Naive thymus-derived CD4-positive, alpha-beta T cell (primary cell): Measurements from ENCODE around the gene KIN. TPM values are rescaled to one million over a fixed set of nuclear protein-coding genes. Genes with fewer than 3 reads are reported as not detected.

Experiments
- ATAC-seq: fragments of 150-1000 bp; cut with Tn5 transposase; 2 replicates; pipeline ENCODE4 v1.10.0; 2021; ENCODE audit warnings: mild to moderate bottlenecking, moderate library complexity
- CTCF ChIA-PET: fragments of 350-600 bp; sonication (Branson Sonifier 250); formaldehyde crosslinking; loops from one replicate; lab custom pipeline; 2021; ENCODE audit warnings: antibody characterized with exemption; lab: Charles Lee
- POLR2A ChIA-PET: fragments of 350-600 bp; sonication (Branson Sonifier 250); formaldehyde crosslinking; loops from one replicate; lab custom pipeline; 2021; ENCODE audit warnings: antibody characterized with exemption, inconsistent platforms; lab: Charles Lee
- DNase-seq, 9 donors: peaks; one replicate each; pipeline versions ENCODE4 v3.0.0 to v3.0.0-alpha.2; 2020 to 2022; ENCODE audit warnings: mixed read lengths in 1 of 9
- H3K27ac ChIP-seq: one replicate; pipeline ENCODE4 v1.7.0; 2013; ENCODE audit warnings: mild to moderate bottlenecking, low read depth, low read length, moderate library complexity
- H3K27me3 ChIP-seq, 2 donors: one replicate each; pipeline ENCODE4 v1.7.0; 2013; ENCODE audit warnings: low read length in 2 of 2, mild to moderate bottlenecking in 2 of 2, moderate library complexity in 2 of 2; ENCODE audit not compliant: control insufficient read depth in 2 of 2, insufficient read depth in 2 of 2
- H3K36me3 ChIP-seq, 3 experiments: 1 replicate in 2 of 3; 2 replicates in 1 of 3; pipeline ENCODE4 v1.7.0; 2013; ENCODE audit warnings: low read length in 3 of 3, mild to moderate bottlenecking in 3 of 3, moderate library complexity in 1 of 3; ENCODE audit not compliant: insufficient read depth in 3 of 3, control insufficient read depth in 2 of 3
- H3K4me1 ChIP-seq, 2 donors: one replicate each; pipeline ENCODE4 v1.7.0; 2013; ENCODE audit warnings: low read length in 2 of 2, mild to moderate bottlenecking in 2 of 2, moderate library complexity in 1 of 2; ENCODE audit not compliant: control insufficient read depth in 2 of 2, insufficient read depth in 2 of 2
- H3K4me3 ChIP-seq: 2 replicates; pipeline ENCODE4 v1.7.0; 2013; ENCODE audit warnings: mild to moderate bottlenecking, low read length
- H3K9me3 ChIP-seq, 3 experiments: 1 replicate in 2 of 3; 2 replicates in 1 of 3; pipeline ENCODE4 v1.7.0; 2013; ENCODE audit warnings: low read length in 3 of 3; ENCODE audit not compliant: control insufficient read depth in 2 of 3
- H3K27ac Mint-ChIP-seq, 9 donors: one replicate each; pipeline ENCODE4 v1.8.0; 2020 to 2022; ENCODE audit warnings: mixed read lengths in 9 of 9, mild to moderate bottlenecking in 8 of 9, moderate library complexity in 5 of 9, inconsistent platforms in 2 of 9
- H3K27me3 Mint-ChIP-seq, 5 donors: one replicate each; pipeline ENCODE4 v1.8.0; 2021 to 2022; ENCODE audit warnings: mixed read lengths in 5 of 5, mild to moderate bottlenecking in 1 of 5
- H3K36me3 Mint-ChIP-seq, 5 donors: one replicate each; pipeline ENCODE4 v1.8.0; 2020 to 2022; ENCODE audit warnings: mixed read lengths in 5 of 5, mild to moderate bottlenecking in 3 of 5, inconsistent platforms in 1 of 5
- H3K4me1 Mint-ChIP-seq, 7 donors: one replicate each; pipeline ENCODE4 v1.8.0; 2020 to 2022; ENCODE audit warnings: mixed read lengths in 7 of 7, mild to moderate bottlenecking in 3 of 7, inconsistent platforms in 1 of 7
- H3K4me3 Mint-ChIP-seq, 10 donors: one replicate each; pipeline ENCODE4 v1.8.0; 2020 to 2022; ENCODE audit warnings: mild to moderate bottlenecking in 10 of 10, mixed read lengths in 10 of 10, moderate library complexity in 6 of 10, inconsistent platforms in 2 of 10
- H3K9me3 Mint-ChIP-seq, 11 donors: one replicate each; pipeline ENCODE4 v1.8.0; 2020 to 2022; ENCODE audit warnings: mixed read lengths in 11 of 11, mild to moderate bottlenecking in 4 of 11, inconsistent platforms in 1 of 11, moderate library complexity in 1 of 11
- intact Hi-C, 2 donors: fragments of 100-400 bp; cut with micrococcal nuclease; formaldehyde crosslinking; loops; one replicate each; pipeline ENCODE4 v1.15.1; 2023
- polyA plus RNA-seq, 2 donors: library from polyadenylated mRNA; unstranded; fragments of 300-500 nt; fragmentation: Illumina TruSeq; gene quantifications; one replicate each; pipeline ENCODE4 v1.2.3, GENCODE V29; 2021
- total RNA-seq, 6 experiments: library from RNA in 5 of 6; stranded (reverse) in 5 of 6; gene quantifications; 1 replicate in 5 of 6; 2 replicates in 1 of 6; pipeline ENCODE4 v1.2.3 and lab custom pipeline; 2021 to 2026

KIN gene
- total and polyA plus RNA-seq, 7 experiments from 2014 or later: 3.5 to 18.4 (median 8.7) TPM

DNA sequence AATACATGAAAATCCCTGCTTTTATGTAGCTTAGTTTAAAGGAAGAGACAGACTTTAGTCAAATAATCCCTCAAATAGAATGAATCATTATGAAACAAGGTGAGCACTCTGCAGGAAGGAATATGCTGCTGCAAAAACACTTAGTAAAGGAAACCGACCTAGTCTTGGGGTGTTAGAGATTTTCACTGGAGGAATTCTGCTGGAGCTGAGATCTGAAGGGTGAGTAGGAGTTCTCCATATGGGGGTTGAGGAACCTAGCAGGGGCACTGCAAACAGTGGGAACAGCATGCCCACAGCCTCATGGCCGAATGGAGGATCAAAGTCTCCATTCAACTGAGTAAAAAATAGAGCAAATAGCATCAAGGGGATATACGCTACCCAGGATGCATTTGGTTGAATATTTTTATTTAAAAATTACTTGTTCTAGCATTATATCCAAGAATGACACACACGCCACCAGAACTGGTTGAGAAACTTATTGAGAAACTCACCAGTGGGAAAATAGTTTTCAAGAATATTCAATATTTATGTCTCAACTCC lies 81.2 kb downstream of the KIN start:
- Mint-ChIP-seq H3K36me3 (no peaks in the 10 kb centered on the region), H3K9me3 (peaks cover 0 to 5% (median 0%) of the 10 kb centered on the region in 11 donors), H3K27ac (no peak overlapping the region), H3K4me1 (no peaks in the 10 kb centered on the region), H3K27me3 (peaks cover 23 to 44% (median 39%) of the 10 kb centered on the region in 5 donors), H3K4me3 (no peak overlapping the region)
- no peaks in the 10 kb centered on the region for H3K9me3 ChIP-seq
- H3K4me3 ChIP-seq: no peak overlapping the region
- CTCF ChIA-PET: no interaction called here
- POLR2A ChIA-PET: no interaction called here
- no peaks in the 10 kb centered on the region for H3K4me1 ChIP-seq
- intact Hi-C loops: no loop called here
- DNase-seq (no peak), ATAC-seq (no peak)
- no peak overlapping the region for H3K27ac ChIP-seq
- no peaks in the 10 kb centered on the region for H3K36me3 ChIP-seq
- H3K27me3 ChIP-seq: no peaks in the 10 kb centered on the region

- intact Hi-C loops: no loop called here
- DNase-seq (no peak), ATAC-seq (no peak)
- Mint-ChIP-seq H3K4me1 (no peaks in the 10 kb centered on the region), H3K9me3 (no peaks in the 10 kb centered on the region), H3K4me3 (no peak overlapping the region), H3K27me3 (peaks cover 29 to 45% (median 39%) of the 10 kb centered on the region in 5 donors), H3K36me3 (no peaks in the 10 kb centered on the region), H3K27ac (no peak overlapping the region)
- Histone ChIP-seq H3K27me3 (no peaks in the 10 kb centered on the region), H3K4me3 (no peak overlapping the region), H3K9me3 (no peaks in the 10 kb centered on the region), H3K27ac (no peak overlapping the region), H3K36me3 (no peaks in the 10 kb centered on the region), H3K4me1 (no peaks in the 10 kb centered on the region)
- CTCF ChIA-PET: no interaction called here
- POLR2A ChIA-PET: no interaction called here
Measured at GRCh38 chr10:7705341-7705740, 82.5 kb downstream of the KIN start.

- no peaks in the 10 kb centered on the region for H3K27me3 ChIP-seq
- DNase-seq (no peak), ATAC-seq (no peak)
- H3K27me3 Mint-ChIP-seq: peaks cover 33 to 50% (median 44%) of the 10 kb centered on the region in 5 donors
- ChIA-PET CTCF (no interaction called here), POLR2A (interaction anchor here (0.6 kb wide), 1 partner anchor 1841 kb away, joined by 3 read pairs; no protein-coding TSS in a partner anchor)
- H3K4me3 Mint-ChIP-seq: no peak overlapping the region
- no peak overlapping the region for H3K27ac ChIP-seq
- H3K4me1 Mint-ChIP-seq: no peaks in the 10 kb centered on the region
- H3K9me3 Mint-ChIP-seq: peaks cover 0 to 2% (median 0%) of the 10 kb centered on the region in 11 donors
- H3K27ac Mint-ChIP-seq: no peak overlapping the region
- no peaks in the 10 kb centered on the region for H3K4me1 ChIP-seq
- no peaks in the 10 kb centered on the region for H3K36me3 Mint-ChIP-seq
- no peak overlapping the region for H3K4me3 ChIP-seq
- no peaks in the 10 kb centered on the region for H3K9me3 ChIP-seq
- intact Hi-C loops: no loop called here
- H3K36me3 ChIP-seq: no peaks in the 10 kb centered on the region
Measured at GRCh38 chr10:7704071-7705016, 83.4 kb downstream of the KIN start.

DNA sequence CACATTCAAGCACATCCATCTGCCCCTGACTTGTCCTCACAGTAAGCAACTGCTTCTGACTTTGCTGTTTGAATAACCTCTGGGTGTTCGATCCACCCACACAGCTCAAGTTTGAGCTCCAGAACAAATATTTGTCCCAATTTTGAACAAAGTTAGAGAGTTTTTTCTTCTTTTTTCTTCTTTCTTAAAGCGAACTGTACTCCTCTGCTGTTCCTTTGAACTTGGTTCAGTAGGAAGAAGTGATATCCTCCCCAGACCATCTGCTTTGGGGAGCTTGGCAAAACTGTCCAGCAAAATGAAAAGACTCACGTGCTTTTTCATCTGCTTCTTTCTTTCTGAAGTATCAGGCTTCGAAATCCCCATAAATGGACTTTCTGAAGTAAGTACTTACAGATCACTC lies 84.7 kb downstream of the KIN start, which contains the start of gene ITIH2:
Gene ITIH2, plus strand, starts transcription at position 177 of the 400 bp plus-strand sequence. Its CDS starts 119 bp downstream, at position 296.
- H3K9me3 Mint-ChIP-seq: peaks cover 0 to 2% (median 0%) of the 10 kb centered on the region in 11 donors
- POLR2A ChIA-PET: interaction anchor here (0.7 kb wide), 1 partner anchor 243 kb away, joined by 3 read pairs; no protein-coding TSS in a partner anchor

DNA sequence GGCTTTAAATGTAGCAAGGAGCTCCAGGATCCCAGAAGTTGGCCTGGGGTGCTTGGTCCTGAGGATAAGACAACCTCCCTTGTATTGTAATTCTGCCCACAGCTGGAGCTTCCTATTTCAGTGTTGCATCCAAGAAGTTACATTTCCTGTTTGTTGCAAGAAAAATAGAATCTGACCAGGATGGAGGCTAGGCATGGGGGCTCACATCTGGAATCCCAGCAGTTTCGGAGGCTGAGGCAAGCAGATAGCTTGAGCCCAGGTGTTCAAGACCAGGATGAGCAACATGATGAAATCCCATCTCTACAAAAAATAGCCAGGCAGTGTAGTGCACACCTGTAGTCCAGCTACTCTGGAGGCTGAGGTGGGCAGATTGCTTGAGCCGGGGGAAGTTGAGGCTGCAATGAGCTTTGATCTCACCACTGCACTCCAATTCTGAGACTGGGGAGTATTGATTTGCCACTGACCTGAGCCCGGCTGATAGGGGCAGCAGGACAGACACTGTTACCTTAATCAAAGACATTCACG lies 85.4 kb downstream of the KIN start:
- no peaks in the 10 kb centered on the region for H3K4me1 Mint-ChIP-seq
- Histone ChIP-seq H3K27me3 (no peaks in the 10 kb centered on the region), H3K4me1 (no peaks in the 10 kb centered on the region), H3K4me3 (no peak overlapping the region), H3K27ac (no peak overlapping the region), H3K9me3 (no peaks in the 10 kb centered on the region), H3K36me3 (no peaks in the 10 kb centered on the region)
- no peak for ATAC-seq
- ChIA-PET POLR2A (no interaction called here), CTCF (no interaction called here)
- intact Hi-C loops: no loop called here
- H3K27me3 Mint-ChIP-seq: peaks cover 28 to 56% (median 48%) of the 10 kb centered on the region in 5 donors
- H3K36me3 Mint-ChIP-seq: peaks cover 0 to 4% (median 0%) of the 10 kb centered on the region in 5 donors
- DNase-seq: no peak
- H3K9me3 Mint-ChIP-seq: peaks cover 0 to 2% (median 0%) of the 10 kb centered on the region in 11 donors
- no peak overlapping the region for H3K4me3 Mint-ChIP-seq
- no peak overlapping the region for H3K27ac Mint-ChIP-seq

More for the DNA sequence above, 84.7 kb downstream of the KIN start, which contains the start of gene ITIH2:
- Mint-ChIP-seq H3K36me3 (peaks cover 0 to 4% (median 0%) of the 10 kb centered on the region in 5 donors), H3K27me3 (peaks cover 32 to 56% (median 48%) of the 10 kb centered on the region in 5 donors), H3K4me1 (no peaks in the 10 kb centered on the region), H3K4me3 (no peak within 1 kb of the TSS), H3K27ac (no peak within 1 kb of the TSS)
- Histone ChIP-seq H3K4me3 (no peak within 1 kb of the TSS), H3K9me3 (no peaks in the 10 kb centered on the region), H3K27me3 (no peaks in the 10 kb centered on the region), H3K27ac (no peak within 1 kb of the TSS), H3K36me3 (no peaks in the 10 kb centered on the region), H3K4me1 (no peaks in the 10 kb centered on the region)
- DNase-seq (no peak), ATAC-seq (no peak)
- intact Hi-C loops: no loop called here
- CTCF ChIA-PET: no interaction called here

DNA sequence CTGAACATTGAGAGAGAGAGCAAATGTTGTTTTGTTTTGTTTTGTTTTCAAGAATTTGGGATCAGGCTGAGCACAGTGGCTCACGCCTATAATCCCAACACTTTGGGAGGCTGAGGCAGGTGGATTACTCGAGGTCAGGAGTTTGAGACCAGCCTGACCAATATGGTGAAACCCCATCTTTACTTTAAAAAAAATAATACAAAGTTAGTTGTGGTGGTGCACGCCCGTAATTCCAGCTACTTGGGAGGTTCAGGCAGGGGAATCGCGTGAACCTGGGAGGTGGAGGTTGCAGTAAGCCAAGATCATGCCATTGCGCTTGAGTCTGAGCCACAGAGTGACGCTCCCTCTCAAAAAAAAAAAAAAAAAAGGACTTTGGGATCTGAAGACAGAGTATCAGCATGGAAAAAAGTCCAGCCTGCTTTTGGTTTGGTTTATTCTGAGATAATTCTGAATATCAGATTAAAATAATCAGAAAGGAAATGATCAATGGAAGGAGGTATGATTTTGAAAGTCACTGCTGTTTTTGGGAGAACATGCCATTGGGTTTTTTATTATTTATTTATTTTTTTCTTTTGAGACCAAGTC lies 86.5 kb downstream of the KIN start:
- POLR2A ChIA-PET: no interaction called here
- no peaks in the 10 kb centered on the region for H3K4me1 Mint-ChIP-seq
- no peaks in the 10 kb centered on the region for H3K9me3 ChIP-seq
- DNase-seq (no peak), ATAC-seq (no peak)
- intact Hi-C loops: no loop called here
- H3K27ac Mint-ChIP-seq: no peak overlapping the region
- H3K27me3 ChIP-seq: no peaks in the 10 kb centered on the region
- H3K4me1 ChIP-seq: no peaks in the 10 kb centered on the region
- H3K4me3 ChIP-seq: no peak overlapping the region
- H3K36me3 ChIP-seq: no peaks in the 10 kb centered on the region
- H3K9me3 Mint-ChIP-seq: peaks cover 0 to 2% (median 0%) of the 10 kb centered on the region in 11 donors
- no peak overlapping the region for H3K27ac ChIP-seq
- CTCF ChIA-PET: interaction anchor here (1.3 kb wide), 1 partner anchor 14 kb away, joined by 6 read pairs; no protein-coding TSS in a partner anchor
- H3K36me3 Mint-ChIP-seq: peaks cover 0 to 4% (median 0%) of the 10 kb centered on the region in 5 donors
- H3K27me3 Mint-ChIP-seq: peaks cover 24 to 51% (median 44%) of the 10 kb centered on the region in 5 donors
- no peak overlapping the region for H3K4me3 Mint-ChIP-seq
